ENCODE results near the gene SH3GL3.

Gene SH3GL3

GRCh38 chr15:83547168-83547567, 100.0 kb downstream of the SH3GL3 start:
- H2AK5ac ChIP-seq (ENCODE audit: low read length): no peak overlapping the region
- no peak overlapping the region for H3K23ac ChIP-seq (ENCODE audit: low read length)
- no peak overlapping the region for H2BK120ac ChIP-seq (ENCODE audit: insufficient read depth, low read length, poor library complexity)
- no peak overlapping the region for H2BK12ac ChIP-seq (ENCODE audit: low read length)
- no peak overlapping the region for H4K8ac ChIP-seq (ENCODE audit: low read depth, low read length)
- no peaks in the 10 kb centered on the region for H3K36me3 ChIP-seq (ENCODE audit: control insufficient read depth in 1 of 2, insufficient read depth in 2 of 2, low read length in 2 of 2)
- H2AFZ ChIP-seq (ENCODE audit: insufficient read depth, low read length, poor library complexity): no peak overlapping the region
- H3K9ac ChIP-seq (ENCODE audit: low read length): no peak overlapping the region
- H2BK5ac ChIP-seq (ENCODE audit: low read depth, low read length, poor library complexity): no peak overlapping the region
- H3K4me2 ChIP-seq (ENCODE audit: low read length): no peak overlapping the region
- H3K27me3 ChIP-seq (ENCODE audit: insufficient read depth, low read length): no peaks in the 10 kb centered on the region
- H3K4ac ChIP-seq (ENCODE audit: low read depth, low read length): no peak overlapping the region
- H3K9me3 ChIP-seq (ENCODE audit: insufficient read depth, low read depth, low read length): no peaks in the 10 kb centered on the region
- no peak for DNase-seq
- no peak overlapping the region for H4K91ac ChIP-seq (ENCODE audit: low read depth, low read length)
- no peak overlapping the region for H4K12ac ChIP-seq (ENCODE audit: low read depth, low read length)
- no peak overlapping the region for H3K4me3 ChIP-seq (ENCODE audit: low read depth, low read length)
- H3K4me1 ChIP-seq (ENCODE audit: control insufficient read depth in 1 of 2, insufficient read depth in 2 of 2, low read length in 2 of 2): peaks cover 3 to 5% of the 10 kb centered on the region in 2 experiments
- no peaks in the 10 kb centered on the region for H3K79me1 ChIP-seq (ENCODE audit: low read length)
- WGBS (ENCODE audit: extremely low coverage, insufficient coverage, insufficient read length): no CpG with 5 or more reads among the region's 4 CpGs
- no peak overlapping the region for H3K27ac ChIP-seq (ENCODE audit: low read depth, low read length)
- no peaks in the 10 kb centered on the region for H3K79me2 ChIP-seq (ENCODE audit: control insufficient read depth, insufficient read depth, low read length, poor library complexity)
- no peak overlapping the region for H3K18ac ChIP-seq (ENCODE audit: low read length)
- H3K14ac ChIP-seq (ENCODE audit: low read length): no peak overlapping the region

DNA sequence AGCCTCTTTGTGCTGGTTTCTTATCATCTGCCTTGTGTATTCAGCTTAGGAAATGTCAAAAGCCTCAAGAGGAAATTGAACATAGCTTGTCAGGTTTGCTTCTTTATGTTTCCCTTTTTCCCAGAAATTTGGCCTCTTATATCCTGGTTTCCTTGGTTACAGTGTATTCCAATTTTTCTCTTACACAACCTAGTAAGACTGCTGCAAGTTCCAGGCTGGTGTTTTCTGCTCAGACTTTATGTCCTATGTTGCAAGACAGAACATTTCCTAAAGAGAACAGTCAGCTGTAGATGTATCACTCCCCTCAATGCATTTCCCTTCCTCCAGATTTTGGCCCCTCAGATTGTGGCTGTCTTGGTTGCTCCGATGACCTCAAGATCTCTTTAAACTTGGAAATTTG, 102.5 kb downstream of the SH3GL3 start:
- Histone ChIP-seq H3K9ac (ENCODE audit: low read length) (no peak overlapping the region), H3K79me2 (ENCODE audit: control insufficient read depth, insufficient read depth, low read length, poor library complexity) (no peaks in the 10 kb centered on the region), H2AK5ac (ENCODE audit: low read length) (no peak overlapping the region), H3K27me3 (ENCODE audit: insufficient read depth, low read length) (no peaks in the 10 kb centered on the region), H3K4ac (ENCODE audit: low read depth, low read length) (no peak overlapping the region), H4K12ac (ENCODE audit: low read depth, low read length) (no peak overlapping the region), H3K79me1 (ENCODE audit: low read length) (no peaks in the 10 kb centered on the region), H3K36me3 (ENCODE audit: control insufficient read depth in 1 of 2, insufficient read depth in 2 of 2, low read length in 2 of 2) (no peaks in the 10 kb centered on the region), H2BK5ac (ENCODE audit: low read depth, low read length, poor library complexity) (no peak overlapping the region), H3K14ac (ENCODE audit: low read length) (no peak overlapping the region), H2BK120ac (ENCODE audit: insufficient read depth, low read length, poor library complexity) (no peak overlapping the region), H4K91ac (ENCODE audit: low read depth, low read length) (no peak overlapping the region), H3K18ac (ENCODE audit: low read length) (no peak overlapping the region), H3K4me1 (ENCODE audit: control insufficient read depth in 1 of 2, insufficient read depth in 2 of 2, low read length in 2 of 2) (peaks cover 3 to 5% of the 10 kb centered on the region in 2 experiments), H2BK12ac (ENCODE audit: low read length) (no peak overlapping the region), H3K9me3 (ENCODE audit: insufficient read depth, low read depth, low read length) (no peaks in the 10 kb centered on the region), H3K23ac (ENCODE audit: low read length) (no peak overlapping the region), H4K8ac (ENCODE audit: low read depth, low read length) (no peak overlapping the region), H3K4me3 (ENCODE audit: low read depth, low read length) (no peak overlapping the region), H3K27ac (ENCODE audit: low read depth, low read length) (no peak overlapping the region), H2AFZ (ENCODE audit: insufficient read depth, low read length, poor library complexity) (no peak overlapping the region), H3K4me2 (ENCODE audit: low read length) (no peak overlapping the region)
- no CpG with 5 or more reads among the region's 1 CpG for WGBS (ENCODE audit: extremely low coverage, insufficient coverage, insufficient read length)
- DNase-seq: no peak

- Histone ChIP-seq H3K9me3 (ENCODE audit: insufficient read depth, low read depth, low read length) (no peaks in the 10 kb centered on the region), H3K4me2 (ENCODE audit: low read length) (no peak overlapping the region), H3K14ac (ENCODE audit: low read length) (no peak overlapping the region), H2BK12ac (ENCODE audit: low read length) (no peak overlapping the region), H2AK5ac (ENCODE audit: low read length) (no peak overlapping the region), H3K18ac (ENCODE audit: low read length) (no peak overlapping the region), H4K91ac (ENCODE audit: low read depth, low read length) (no peak overlapping the region), H3K79me2 (ENCODE audit: control insufficient read depth, insufficient read depth, low read length, poor library complexity) (peaks cover 1% of the 10 kb centered on the region), H4K8ac (ENCODE audit: low read depth, low read length) (no peak overlapping the region), H3K4me1 (ENCODE audit: control insufficient read depth in 1 of 2, insufficient read depth in 2 of 2, low read length in 2 of 2) (no peaks in the 10 kb centered on the region), H2BK120ac (ENCODE audit: insufficient read depth, low read length, poor library complexity) (no peak overlapping the region), H3K79me1 (ENCODE audit: low read length) (no peaks in the 10 kb centered on the region), H3K27me3 (ENCODE audit: insufficient read depth, low read length) (no peaks in the 10 kb centered on the region), H3K36me3 (ENCODE audit: control insufficient read depth in 1 of 2, insufficient read depth in 2 of 2, low read length in 2 of 2) (no peaks in the 10 kb centered on the region), H3K4ac (ENCODE audit: low read depth, low read length) (no peak overlapping the region), H2BK5ac (ENCODE audit: low read depth, low read length, poor library complexity) (no peak overlapping the region), H4K12ac (ENCODE audit: low read depth, low read length) (no peak overlapping the region), H3K9ac (ENCODE audit: low read length) (no peak overlapping the region), H3K27ac (ENCODE audit: low read depth, low read length) (no peak overlapping the region), H3K23ac (ENCODE audit: low read length) (no peak overlapping the region), H3K4me3 (ENCODE audit: low read depth, low read length) (no peak overlapping the region), H2AFZ (ENCODE audit: insufficient read depth, low read length, poor library complexity) (no peak overlapping the region)
- no CpG with 5 or more reads among the region's 5 CpGs for WGBS (ENCODE audit: extremely low coverage, insufficient coverage, insufficient read length)
- DNase-seq: no peak
Observed at GRCh38 chr15:83554558-83554957, 107.4 kb downstream of the SH3GL3 start.

DNA sequence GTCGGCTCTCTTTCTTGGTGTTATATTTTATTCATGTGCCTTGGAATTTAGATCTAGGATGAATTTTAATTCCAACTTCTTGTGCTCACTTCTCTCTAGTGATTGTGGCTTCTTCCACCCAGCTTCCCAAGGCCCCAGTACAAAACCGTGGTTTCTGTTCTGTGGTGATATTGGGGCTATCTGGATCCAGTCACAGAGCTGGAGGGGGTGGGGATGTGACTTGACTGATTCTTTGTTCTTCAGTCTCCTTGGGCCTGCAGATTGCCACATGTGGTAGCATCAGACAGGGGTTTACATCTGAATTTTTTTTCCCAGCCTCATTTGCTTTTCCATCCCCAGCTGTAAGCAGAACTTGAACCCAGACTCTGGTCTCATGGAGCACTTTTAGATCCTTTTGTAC, 108.2 kb downstream of the SH3GL3 start:
- Histone ChIP-seq H2BK120ac (ENCODE audit: insufficient read depth, low read length, poor library complexity) (no peak overlapping the region), H3K18ac (ENCODE audit: low read length) (no peak overlapping the region), H2AK5ac (ENCODE audit: low read length) (no peak overlapping the region), H3K23ac (ENCODE audit: low read length) (no peak overlapping the region), H3K79me1 (ENCODE audit: low read length) (no peaks in the 10 kb centered on the region), H2BK5ac (ENCODE audit: low read depth, low read length, poor library complexity) (no peak overlapping the region), H3K79me2 (ENCODE audit: control insufficient read depth, insufficient read depth, low read length, poor library complexity) (peaks cover 1% of the 10 kb centered on the region), H3K27ac (ENCODE audit: low read depth, low read length) (no peak overlapping the region), H4K91ac (ENCODE audit: low read depth, low read length) (no peak overlapping the region), H3K4me2 (ENCODE audit: low read length) (no peak overlapping the region), H3K14ac (ENCODE audit: low read length) (no peak overlapping the region), H2BK12ac (ENCODE audit: low read length) (no peak overlapping the region), H3K4ac (ENCODE audit: low read depth, low read length) (no peak overlapping the region), H3K4me1 (ENCODE audit: control insufficient read depth in 1 of 2, insufficient read depth in 2 of 2, low read length in 2 of 2) (no peaks in the 10 kb centered on the region), H3K27me3 (ENCODE audit: insufficient read depth, low read length) (no peaks in the 10 kb centered on the region), H3K36me3 (ENCODE audit: control insufficient read depth in 1 of 2, insufficient read depth in 2 of 2, low read length in 2 of 2) (no peaks in the 10 kb centered on the region), H4K8ac (ENCODE audit: low read depth, low read length) (no peak overlapping the region), H4K12ac (ENCODE audit: low read depth, low read length) (no peak overlapping the region), H2AFZ (ENCODE audit: insufficient read depth, low read length, poor library complexity) (no peak overlapping the region), H3K4me3 (ENCODE audit: low read depth, low read length) (no peak overlapping the region), H3K9ac (ENCODE audit: low read length) (no peak overlapping the region), H3K9me3 (ENCODE audit: insufficient read depth, low read depth, low read length) (no peaks in the 10 kb centered on the region)
- DNase-seq: no peak
- no CpG with 5 or more reads among the region's 2 CpGs for WGBS (ENCODE audit: extremely low coverage, insufficient coverage, insufficient read length)

Measured in trophoblast cell (in vitro differentiated cells and primary cell).